Spinal cord (tissue), 10 donors: Measurements from ENCODE around the gene IGLL5. TPM values are rescaled to one million over a fixed set of nuclear protein-coding genes. Genes with fewer than 3 reads are reported as not detected.

Source experiments
- DNase-seq, 6 donors: peaks; one replicate each; pipeline versions ENCODE4 v3.0.0 to v3.0.0-alpha.2; 2013 to 2015; ENCODE audit warnings: low spot score in 6 of 6, low read depth in 4 of 6
- H3K27ac ChIP-seq: one replicate; pipeline ENCODE4 v1.5.1; 2013; ENCODE audit warnings: low read depth, low read length, control low read depth
- H3K27me3 ChIP-seq: one replicate; pipeline ENCODE4 v1.6.1; 2013; ENCODE audit warnings: low read length; ENCODE audit not compliant: control insufficient read depth, insufficient read depth
- H3K36me3 ChIP-seq: one replicate; pipeline ENCODE4 v1.6.1; 2013; ENCODE audit warnings: low read length; ENCODE audit not compliant: control insufficient read depth, insufficient read depth
- H3K4me1 ChIP-seq: one replicate; pipeline ENCODE4 v1.6.1; 2013; ENCODE audit warnings: low read length; ENCODE audit not compliant: control insufficient read depth, insufficient read depth
- H3K4me3 ChIP-seq: one replicate; pipeline ENCODE4 v1.5.1; 2013; ENCODE audit warnings: low read depth, low read length, control low read depth
- H3K9me3 ChIP-seq: one replicate; pipeline ENCODE4 v1.6.1; 2013; ENCODE audit warnings: low read length; ENCODE audit not compliant: control insufficient read depth, insufficient read depth
- WGBS: methylation state at CpG from one replicate; pipeline ENCODE4 v1.1.5; 2013; ENCODE audit warnings: missing lambda C conversion rate; ENCODE audit not compliant: insufficient coverage; 5-methylcytosine and 5-hydroxymethylcytosine counted together
- polyA plus RNA-seq, 2 donors: library from polyadenylated mRNA; unstranded; fragments of 120-200 nt; gene quantifications; one replicate each; pipeline ENCODE4 v1.2.1, GENCODE V29; 2013; ENCODE audit not compliant: insufficient read length in 2 of 2
- total RNA-seq, 2 donors: library from RNA; depleted of rRNA in 1 of 2; stranded (reverse); fragments of 120-200 nt in 1 of 2; fragments of >200 nt in 1 of 2; gene quantifications; one replicate each; pipeline versions ENCODE4 v1.2.3 to v1.2.4, GENCODE V29; 2013 to 2014
- donor health status: healthy.

Gene IGLL5
- total and polyA plus RNA-seq, 4 donors, result 0.99 TPM; not detected in 3

DNA sequence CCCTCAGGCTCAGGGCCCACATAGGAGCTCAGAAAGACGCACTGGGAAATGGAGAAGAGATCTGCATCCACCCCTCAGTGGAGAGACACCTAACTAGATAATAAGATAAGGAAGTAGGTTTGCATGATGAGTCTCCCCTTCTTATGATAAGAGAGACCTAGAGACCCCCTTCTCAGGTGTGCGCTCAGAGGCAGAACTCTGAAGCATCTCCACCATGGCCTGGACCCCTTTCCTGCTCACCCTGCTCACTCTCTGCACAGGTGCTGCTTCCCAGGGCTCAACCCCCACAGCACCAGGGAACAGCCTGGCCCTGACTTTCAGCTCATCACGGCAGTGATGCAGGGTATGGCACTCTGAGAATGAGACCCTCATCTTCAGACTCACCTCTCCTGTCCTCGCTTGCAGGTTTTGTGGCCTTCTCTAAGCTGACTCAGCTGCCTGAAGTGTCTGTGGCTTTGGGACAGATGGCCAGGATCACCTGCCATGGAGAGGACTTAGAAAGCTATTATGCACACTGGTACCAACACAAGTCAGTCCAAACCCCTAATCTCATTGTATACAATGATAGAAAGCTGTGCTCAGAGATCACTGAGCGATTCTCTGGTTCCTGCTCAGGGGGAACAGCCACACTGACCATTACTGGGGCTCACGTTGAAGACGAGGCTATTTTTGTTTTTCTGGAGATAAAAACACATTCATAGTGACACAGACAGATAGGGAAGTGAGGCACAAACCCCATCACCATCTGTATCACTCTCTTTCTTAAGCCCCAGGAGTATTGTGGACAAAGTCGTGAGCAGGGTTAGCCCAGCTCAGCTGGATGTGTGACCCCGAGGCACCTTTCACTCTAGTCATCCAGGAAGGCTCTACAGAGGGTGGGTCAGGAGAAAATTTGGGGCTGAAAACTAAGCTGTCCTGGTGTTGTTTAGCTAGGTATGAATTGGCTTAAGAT is 29.7 kb upstream of the IGLL5 start:
- H3K27ac ChIP-seq, result no peak overlapping the region
- 89% methylated on average over 2 of the region's 9 CpGs for WGBS
- DNase-seq, result no peak
- H3K9me3 ChIP-seq, result no peaks in the 10 kb centered on the region
- no peak overlapping the region for H3K4me3 ChIP-seq
- H3K36me3 ChIP-seq, result no peaks in the 10 kb centered on the region
- no peaks in the 10 kb centered on the region for H3K27me3 ChIP-seq
- no peaks in the 10 kb centered on the region for H3K4me1 ChIP-seq

DNA sequence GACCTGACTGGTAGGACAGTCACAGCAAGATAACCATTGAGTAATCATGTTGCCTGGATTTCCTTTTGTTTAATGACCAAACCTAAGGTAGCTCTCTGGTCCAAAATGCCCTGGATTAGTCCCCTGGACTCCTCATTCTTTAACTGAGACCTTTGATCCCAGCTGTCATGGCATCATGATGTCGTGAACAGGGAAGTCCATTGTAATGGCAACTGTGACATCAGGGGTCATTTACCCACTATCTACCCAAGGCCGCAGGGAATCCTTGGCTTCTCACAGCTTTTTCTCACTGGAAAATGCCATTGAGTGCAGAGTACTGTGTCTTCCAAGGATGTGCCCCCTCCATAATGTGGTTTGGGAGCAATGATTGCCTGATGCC is 29.1 kb upstream of the IGLL5 start:
- DNase-seq, result no peak
- H3K27me3 ChIP-seq, result no peaks in the 10 kb centered on the region
- 79% methylated on average over 2 of the region's 2 CpGs for WGBS

DNA sequence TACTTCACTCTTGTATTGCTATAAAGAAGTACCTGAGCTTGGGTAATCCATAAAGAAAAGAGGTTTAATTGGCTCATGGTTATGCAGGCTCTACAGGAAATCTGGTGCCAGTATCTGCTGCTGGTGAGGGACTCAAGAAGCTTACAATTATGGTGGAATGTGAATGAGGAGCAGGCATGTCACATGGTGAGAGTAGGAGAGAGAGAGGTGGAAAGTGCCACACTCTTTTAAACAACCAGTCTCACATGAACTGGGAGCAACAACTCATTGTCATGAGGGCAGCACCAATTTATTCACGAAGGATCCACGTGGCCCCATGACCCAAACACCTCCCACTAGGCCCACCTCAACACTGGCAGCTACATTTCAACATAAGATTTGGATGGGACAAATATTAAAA is 24.6 kb upstream of the IGLL5 start:
- no CpG with 5 or more reads among the region's 2 CpGs for WGBS
- DNase-seq, result no peak
- H3K4me3 ChIP-seq, result no peak overlapping the region
- H3K27me3 ChIP-seq, result peaks cover 5% of the 10 kb centered on the region
- no peak overlapping the region for H3K27ac ChIP-seq
- H3K4me1 ChIP-seq, result no peaks in the 10 kb centered on the region
- no peaks in the 10 kb centered on the region for H3K36me3 ChIP-seq
- no peaks in the 10 kb centered on the region for H3K9me3 ChIP-seq

More for the DNA sequence above, 29.1 kb upstream of the IGLL5 start:
- Histone ChIP-seq H3K27ac (no peak overlapping the region), H3K36me3 (no peaks in the 10 kb centered on the region), H3K9me3 (no peaks in the 10 kb centered on the region), H3K4me1 (no peaks in the 10 kb centered on the region), H3K4me3 (no peak overlapping the region)

DNA sequence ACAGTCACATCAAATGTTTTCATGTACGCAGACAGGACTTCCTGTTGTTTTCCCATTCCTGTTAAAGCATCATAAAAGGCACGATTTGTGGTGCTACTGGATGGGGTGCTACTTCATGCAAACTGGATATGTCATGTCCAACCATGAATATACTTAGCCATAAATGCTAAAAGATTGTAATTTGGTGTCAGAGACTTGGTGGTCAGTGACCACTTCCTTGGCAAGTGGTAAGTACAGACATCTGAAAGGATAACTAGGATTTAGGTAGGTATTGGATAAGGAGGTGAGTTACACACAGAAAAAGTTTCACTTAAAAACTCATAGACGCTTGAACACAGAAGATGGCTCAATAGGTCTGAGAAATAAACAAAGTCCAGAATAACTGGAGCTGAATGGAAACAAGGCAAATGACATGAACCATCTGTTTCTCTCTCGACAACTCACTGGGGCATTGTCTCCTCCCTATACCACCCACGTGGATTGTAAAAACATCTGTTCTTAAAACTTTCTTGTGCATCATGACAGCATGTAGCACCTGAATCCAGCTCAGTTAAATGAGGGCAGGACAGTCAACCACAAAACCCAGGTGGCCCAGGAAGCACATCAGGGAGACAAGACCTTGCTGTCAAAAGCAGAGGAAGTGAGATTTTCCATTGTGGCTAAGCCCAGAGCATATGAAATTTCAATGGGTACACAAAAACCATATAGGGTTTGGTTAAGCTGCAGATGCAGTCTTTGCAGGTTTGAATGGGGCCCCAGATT is 22.1 kb upstream of the IGLL5 start:
- no peak for DNase-seq
- no peaks in the 10 kb centered on the region for H3K36me3 ChIP-seq
- peaks cover 5% of the 10 kb centered on the region for H3K27me3 ChIP-seq
- no peak overlapping the region for H3K4me3 ChIP-seq
- no peaks in the 10 kb centered on the region for H3K4me1 ChIP-seq
- H3K27ac ChIP-seq, result no peak overlapping the region
- 37% methylated on average over 3 of the region's 5 CpGs for WGBS
- no peaks in the 10 kb centered on the region for H3K9me3 ChIP-seq

DNA sequence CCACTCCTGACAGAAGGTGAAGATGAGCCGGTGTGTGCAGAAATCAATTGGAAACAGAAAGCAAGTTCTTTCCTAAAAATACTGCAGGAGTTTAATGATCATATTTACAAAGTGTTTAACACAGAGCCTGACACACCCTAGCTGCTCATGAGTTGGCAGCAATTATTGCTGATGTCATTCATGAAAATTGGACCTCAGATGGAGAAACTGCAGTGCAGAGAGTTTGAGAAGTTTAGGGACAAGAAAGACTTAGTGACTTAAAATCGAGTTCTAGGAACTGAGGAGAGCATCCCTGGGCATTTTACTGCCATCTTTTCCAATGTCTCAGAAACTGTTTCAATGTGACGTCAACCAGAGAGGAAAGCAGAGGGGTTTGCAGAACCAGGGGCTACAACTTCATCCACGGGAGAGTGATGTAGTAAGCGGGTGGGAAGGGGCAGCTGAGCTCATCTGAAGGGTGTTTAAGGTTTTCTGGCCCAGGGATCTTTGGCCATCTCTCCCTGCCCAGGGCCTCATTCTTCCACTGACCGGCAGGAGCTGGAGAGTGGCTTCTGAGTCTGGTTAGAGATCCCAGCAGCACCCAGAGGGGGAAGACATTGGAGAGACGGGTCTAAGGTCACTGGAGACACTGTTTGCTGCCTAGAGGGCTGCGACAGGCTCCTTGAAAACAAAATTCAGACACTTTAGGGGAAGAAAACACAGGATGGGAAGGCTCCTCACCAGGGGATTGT is 21.1 kb upstream of the IGLL5 start:
- peak in 1 of 6 donors; percentile 12 for DNase-seq
- 75% methylated on average over 7 of the region's 8 CpGs for WGBS

DNA sequence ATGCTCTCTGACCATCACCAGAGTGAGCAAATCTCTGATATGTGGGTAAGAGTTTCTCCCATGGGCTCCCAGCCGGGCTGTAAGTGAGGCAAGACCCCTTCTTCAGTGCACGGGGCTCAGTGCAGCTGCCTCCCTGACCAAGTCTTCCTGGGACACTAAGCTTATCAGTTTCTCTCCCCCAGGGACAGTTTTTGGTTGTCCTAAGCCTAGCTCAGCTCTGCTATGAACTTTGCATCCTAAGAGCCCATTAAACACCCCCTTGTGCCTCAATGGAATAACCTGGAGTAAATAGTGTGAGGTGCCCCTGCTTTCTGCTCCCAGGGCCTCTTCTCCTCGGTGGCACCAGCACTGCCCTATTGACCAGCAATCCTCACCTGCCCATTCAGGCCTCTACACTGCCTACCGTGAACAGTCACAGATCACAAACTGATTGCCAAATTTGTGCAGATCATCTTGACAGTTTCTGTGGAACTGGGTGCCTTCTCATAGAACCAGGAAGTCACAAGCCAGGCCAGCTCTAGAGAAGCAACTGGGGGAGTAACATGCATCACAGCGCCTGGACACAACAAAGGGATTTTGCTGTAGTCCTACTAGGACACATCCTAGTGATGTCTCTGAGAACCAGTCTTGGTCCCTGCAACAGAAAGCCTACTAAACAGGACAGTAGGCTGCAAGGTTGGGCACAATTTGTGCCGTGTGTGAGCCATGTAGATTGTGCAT is 19.5 kb upstream of the IGLL5 start:
- no peak for DNase-seq
- 75% methylated on average over 5 of the region's 6 CpGs for WGBS
- no peaks in the 10 kb centered on the region for H3K4me1 ChIP-seq

More for the DNA sequence above, 21.1 kb upstream of the IGLL5 start:
- H3K4me1 ChIP-seq, result no peaks in the 10 kb centered on the region
- H3K9me3 ChIP-seq, result no peaks in the 10 kb centered on the region
- H3K27me3 ChIP-seq, result peaks cover 5% of the 10 kb centered on the region
- no peaks in the 10 kb centered on the region for H3K36me3 ChIP-seq
- no peak overlapping the region for H3K27ac ChIP-seq
- no peak overlapping the region for H3K4me3 ChIP-seq

DNA sequence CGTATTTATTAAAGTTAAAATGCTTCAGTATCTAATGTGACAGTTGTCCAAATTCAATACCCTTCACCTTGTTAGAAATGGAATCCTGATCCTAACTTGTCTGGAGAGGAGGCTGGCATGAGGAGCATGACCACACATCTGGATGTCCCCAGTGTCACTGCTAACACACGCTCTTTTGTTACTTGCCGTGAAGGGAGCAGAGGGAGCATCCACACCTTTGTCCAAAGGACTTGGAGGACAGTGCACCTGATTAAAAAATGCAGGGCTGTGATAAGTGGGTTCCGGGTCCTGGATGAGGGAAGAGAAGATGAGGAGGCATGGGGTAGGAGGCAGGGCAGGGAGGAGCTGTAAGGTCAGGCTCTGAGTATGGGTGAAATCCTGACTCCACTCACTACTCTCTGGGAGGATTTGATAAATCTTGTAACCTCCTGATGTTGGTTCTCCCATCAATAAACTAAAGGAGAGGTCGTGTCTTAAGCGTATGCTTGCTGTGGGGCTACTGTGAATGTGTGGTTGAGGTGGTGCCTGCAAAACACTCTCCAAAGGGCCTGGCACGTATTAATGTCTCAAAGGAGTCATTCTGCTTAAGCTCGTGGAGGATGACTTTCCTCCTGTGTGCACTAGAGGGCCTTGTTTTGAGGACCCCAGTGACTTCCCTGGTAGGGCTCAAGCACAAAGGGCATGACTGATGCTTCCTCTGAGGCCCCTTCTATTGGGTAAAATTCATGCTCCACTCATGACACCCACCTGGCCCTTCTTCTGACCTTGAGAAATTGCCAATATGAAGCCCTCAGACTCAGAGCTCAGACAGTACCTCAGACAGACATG is 16.8 kb upstream of the IGLL5 start:
- Histone ChIP-seq H3K27me3 (peaks cover 5% of the 10 kb centered on the region), H3K9me3 (no peaks in the 10 kb centered on the region), H3K27ac (no peak overlapping the region), H3K36me3 (no peaks in the 10 kb centered on the region), H3K4me1 (no peaks in the 10 kb centered on the region), H3K4me3 (no peak overlapping the region)
- DNase-seq, result no peak
- 61% methylated on average over 5 of the region's 8 CpGs for WGBS

More for the DNA sequence above, 19.5 kb upstream of the IGLL5 start:
- Histone ChIP-seq H3K27ac (no peak overlapping the region), H3K36me3 (no peaks in the 10 kb centered on the region), H3K27me3 (peaks cover 5% of the 10 kb centered on the region), H3K4me3 (no peak overlapping the region), H3K9me3 (no peaks in the 10 kb centered on the region)

DNA sequence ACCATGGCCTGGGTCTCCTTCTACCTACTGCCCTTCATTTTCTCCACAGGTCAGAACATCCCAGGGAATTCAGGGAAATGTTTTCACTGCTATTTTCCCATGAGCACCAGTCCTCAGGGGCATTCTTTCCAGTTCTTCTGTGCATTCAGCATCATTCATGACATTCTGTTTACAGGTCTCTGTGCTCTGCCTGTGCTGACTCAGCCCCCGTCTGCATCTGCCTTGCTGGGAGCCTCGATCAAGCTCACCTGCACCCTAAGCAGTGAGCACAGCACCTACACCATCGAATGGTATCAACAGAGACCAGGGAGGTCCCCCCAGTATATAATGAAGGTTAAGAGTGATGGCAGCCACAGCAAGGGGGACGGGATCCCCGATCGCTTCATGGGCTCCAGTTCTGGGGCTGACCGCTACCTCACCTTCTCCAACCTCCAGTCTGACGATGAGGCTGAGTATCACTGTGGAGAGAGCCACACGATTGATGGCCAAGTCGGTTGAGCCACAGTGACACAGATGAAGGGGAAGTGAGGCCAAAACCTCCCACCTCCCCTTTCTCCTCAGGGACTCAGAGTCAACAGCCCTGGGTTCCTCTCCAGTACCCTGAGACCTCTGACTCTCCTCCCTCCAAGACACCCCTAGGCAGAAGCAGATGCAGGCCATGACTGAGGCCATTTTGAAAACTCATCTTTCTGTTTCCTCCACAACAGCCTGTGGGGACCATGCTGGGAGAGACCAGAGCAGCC is 15.9 kb upstream of the IGLL5 start:
- Histone ChIP-seq H3K4me1 (no peaks in the 10 kb centered on the region), H3K36me3 (no peaks in the 10 kb centered on the region), H3K27ac (no peak overlapping the region), H3K9me3 (no peaks in the 10 kb centered on the region), H3K4me3 (no peak overlapping the region), H3K27me3 (peaks cover 5% of the 10 kb centered on the region)
- DNase-seq, result no peak
- WGBS, result 100% methylated on average over 1 of the region's 10 CpGs
